Astrocyte (in vitro differentiated cells and primary cell): Measurements from ENCODE around the gene TARDBP.

Experiments
- CTCF ChIP-seq: IDR thresholded peaks from 2 replicates; pipeline ENCODE4 v1.5.1; 2011; ENCODE audit warnings: low read depth, mild to moderate bottlenecking, inconsistent platforms, low read length, moderate library complexity; ENCODE audit not compliant: insufficient read depth
- EZH2 ChIP-seq: IDR thresholded peaks from 2 replicates; pipeline ENCODE4 v1.6.1; 2012; ENCODE audit warnings: mild to moderate bottlenecking, low read length, inconsistent platforms; ENCODE audit not compliant: insufficient read depth

DNA sequence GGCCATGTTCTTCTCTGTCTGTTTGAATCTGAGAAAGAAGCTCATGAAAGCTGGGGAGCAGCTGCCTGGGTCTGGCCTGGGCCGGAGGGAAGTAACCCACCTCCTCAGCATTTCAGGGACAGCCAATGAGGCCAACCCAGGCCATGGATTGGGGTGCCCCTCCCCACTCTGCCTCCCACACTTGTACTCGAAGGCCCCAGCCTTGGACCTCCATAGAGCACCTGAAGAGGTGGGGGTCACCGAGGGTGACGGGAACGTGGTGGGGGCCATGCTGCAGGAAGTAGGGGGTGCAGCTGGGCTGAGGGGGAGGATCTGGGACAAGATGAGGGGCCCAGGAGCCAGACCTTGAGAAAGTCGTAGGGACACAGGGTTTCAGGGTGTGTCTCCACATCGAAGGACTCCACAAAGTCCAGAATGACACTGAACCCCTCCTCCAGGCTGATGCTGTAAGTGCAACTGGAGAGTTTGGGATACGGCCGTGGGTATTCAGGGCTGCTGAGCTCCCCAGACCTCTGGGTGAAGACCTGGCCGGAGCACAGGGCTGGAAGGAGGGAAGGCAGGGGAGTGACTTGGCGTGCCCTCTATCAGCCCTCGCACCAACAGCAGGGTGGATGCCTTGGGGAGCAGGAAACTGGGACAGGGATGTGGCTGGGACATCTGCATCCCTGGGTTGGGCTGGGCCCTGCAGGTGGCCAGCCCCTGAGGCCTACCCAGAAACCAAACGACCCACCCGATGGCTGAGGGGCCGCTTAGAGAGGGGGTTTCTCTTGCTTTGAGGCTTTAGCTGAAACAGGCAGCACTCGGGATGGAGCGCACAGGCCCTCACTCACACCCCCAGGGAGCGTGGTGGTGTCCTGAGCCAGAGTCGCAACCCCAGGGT lies 30.8 kb downstream of the TARDBP start:
- TF ChIP-seq CTCF, result no peak
- no peak for TF ChIP-seq EZH2
